ENCODE measurements around the gene CAMKK2. TPM values are rescaled to one million over a fixed set of nuclear protein-coding genes. Genes with fewer than 3 reads are reported as not detected.
A peak's percentile ranks its signal among the peaks of the same experiment; 100 is the strongest.
"Not testable (repeated sequence)": the region's sequence is repeated elsewhere in the genome, so short reads cannot be mapped to it uniquely, and the experiment has no call there.

CAMKK2 gene
- total and polyA plus RNA-seq, 12 donors, result 7.5 to 42.9 (median 27.8) TPM

GRCh38 chr12:121203482-121203881 lies 93.0 kb downstream of the CAMKK2 start:
- no peak for TF ChIP-seq CTCF (IDR thresholded peaks at IDR 0.05)
- no peak for TF ChIP-seq POLR2A (IDR thresholded peaks at IDR 0.05)
- intact Hi-C loops (cut with DNase I), result no loop called here
- 87 to 96% (median 90%) methylated on average over 11 of the region's 11 CpGs for WGBS, 4 donors
- no peaks in the 10 kb centered on the region for H3K9me3 ChIP-seq (replicated peaks in 1 of 3)
- DNase-seq, result no peak
- H3K36me3 ChIP-seq (replicated peaks in 1 of 2), result no peaks in the 10 kb centered on the region
- H3K4me1 ChIP-seq (replicated peaks in 1 of 2), result peaks cover 5 to 8% of the 10 kb centered on the region in 2 donors
- H3K27me3 ChIP-seq, result no peaks in the 10 kb centered on the region
- H3K4me3 ChIP-seq, result no peak overlapping the region
- H3K27ac ChIP-seq, result peak overlapping the region in 1 of 5 donors; percentile 7

- Histone ChIP-seq H3K36me3 (replicated peaks in 1 of 2) (no peaks in the 10 kb centered on the region), H3K4me3 (no peak overlapping the region), H3K27me3 (no peaks in the 10 kb centered on the region), H3K9me3 (replicated peaks in 1 of 3) (no peaks in the 10 kb centered on the region), H3K27ac (peak overlapping the region in 1 of 5 donors; percentile 7), H3K4me1 (replicated peaks in 1 of 2) (peaks cover 5 to 8% of the 10 kb centered on the region in 2 donors)
- no peak for TF ChIP-seq POLR2A (IDR thresholded peaks at IDR 0.05)
- no peak for TF ChIP-seq CTCF (IDR thresholded peaks at IDR 0.05)
- 51 to 57% (median 55%) methylated on average over 14 of the region's 14 CpGs for WGBS, 4 donors
- peak in 1 of 7 donors; percentile 19 for DNase-seq
- intact Hi-C loops (cut with DNase I), result no loop called here
Observed at GRCh38 chr12:121202407-121203355, 93.8 kb downstream of the CAMKK2 start.

- H3K9me3 ChIP-seq (replicated peaks in 1 of 3); H3K27ac ChIP-seq; H3K4me3 ChIP-seq; H3K27me3 ChIP-seq; DNase-seq; H3K4me1 ChIP-seq (replicated peaks in 1 of 2); intact Hi-C loops (cut with DNase I); H3K36me3 ChIP-seq (replicated peaks in 1 of 2): not testable (repeated sequence)
- WGBS, 4 donors, result 86 to 96% (median 90%) methylated on average over 6 of the region's 6 CpGs
Observed at GRCh38 chr12:121201140-121201539, 95.4 kb downstream of the CAMKK2 start.

- TF ChIP-seq POLR2A (IDR thresholded peaks at IDR 0.05), result no peak
- TF ChIP-seq CTCF (IDR thresholded peaks at IDR 0.05), result no peak
- H3K36me3 ChIP-seq (replicated peaks in 1 of 2), result no peaks in the 10 kb centered on the region
- intact Hi-C loops (cut with DNase I), result no loop called here
- H3K4me1 ChIP-seq (replicated peaks in 1 of 2), result peaks cover 5 to 8% of the 10 kb centered on the region in 2 donors
- H3K27ac ChIP-seq, result no peak overlapping the region
- no peak overlapping the region for H3K4me3 ChIP-seq
- 60 to 74% (median 72%) methylated on average over 7 of the region's 7 CpGs for WGBS, 4 donors
- no peaks in the 10 kb centered on the region for H3K27me3 ChIP-seq
- no peak for DNase-seq
- H3K9me3 ChIP-seq (replicated peaks in 1 of 3), result no peaks in the 10 kb centered on the region
Observed at GRCh38 chr12:121198949-121199348, 97.6 kb downstream of the CAMKK2 start.
